ENCODE data around the gene ASB6. TPM values are rescaled to one million over a fixed set of nuclear protein-coding genes. Genes with fewer than 3 reads are reported as not detected.

Gene ASB6
- total RNA-seq, 1 experiment from 2014 or later, result 19.1 TPM

DNA sequence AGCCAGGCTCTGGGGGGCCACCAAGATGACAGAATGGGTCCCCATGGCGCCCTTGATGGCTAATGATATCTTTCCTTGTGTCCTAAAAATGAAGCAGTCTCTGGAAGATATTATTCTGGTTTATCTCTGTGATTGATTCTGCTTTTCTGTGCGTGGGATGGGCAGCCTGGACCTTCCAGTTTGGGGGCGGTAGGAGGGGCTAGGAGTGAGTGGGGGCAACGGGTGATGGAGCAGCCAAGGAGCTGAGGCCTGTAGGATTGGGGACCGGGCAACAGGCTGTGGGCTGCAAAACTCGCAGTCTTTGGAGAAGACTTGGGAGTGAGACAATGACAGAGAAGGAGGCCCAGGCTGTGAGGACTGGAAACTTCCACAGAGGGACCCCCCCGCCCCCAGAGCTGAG, 32.3 kb upstream of the ASB6 start:
- peaks cover 8% of the 10 kb centered on the region; the same call in 1 of the 2 replicates for H3K27me3 ChIP-seq (ENCODE audit: low read length)
- no peak overlapping the region for H2AFZ ChIP-seq (ENCODE audit: low read length)
- no peaks in the 10 kb centered on the region for H3K4me1 ChIP-seq (ENCODE audit: insufficient read depth, low read length)
- H3K9me2 ChIP-seq (replicated peaks; ENCODE audit: low read length), result no peaks in the 10 kb centered on the region
- no peaks in the 10 kb centered on the region for H3K36me3 ChIP-seq (ENCODE audit: low read depth, low read length)
- no peak for ATAC-seq
- no TSS peak for BruUV-seq (replicated peaks)
- H3K9me3 ChIP-seq (ENCODE audit: low read length), result no peaks in the 10 kb centered on the region
- H4K20me1 ChIP-seq (ENCODE audit: low read length), result no peaks in the 10 kb centered on the region
- no peak for DNase-seq
- H3K9ac ChIP-seq (ENCODE audit: low read length), result no peak overlapping the region
- ChIA-PET POLR2A (ENCODE audit: unreplicated experiment) (no interaction called here), CTCF (no interaction called here)
- no peaks in the 10 kb centered on the region for H3F3A ChIP-seq (ENCODE audit: low read length, unreplicated experiment)
- intact Hi-C loops (cut with micrococcal nuclease), result no loop called here
- H3K79me2 ChIP-seq (ENCODE audit: low read length), result no peaks in the 10 kb centered on the region
- no peak overlapping the region for H3K4me3 ChIP-seq (ENCODE audit: low read length)
- no peak overlapping the region for H3K4me2 ChIP-seq (ENCODE audit: low read length)
- no peak overlapping the region for H3K27ac ChIP-seq (ENCODE audit: low read length)
- TF ChIP-seq, protein P1, sequence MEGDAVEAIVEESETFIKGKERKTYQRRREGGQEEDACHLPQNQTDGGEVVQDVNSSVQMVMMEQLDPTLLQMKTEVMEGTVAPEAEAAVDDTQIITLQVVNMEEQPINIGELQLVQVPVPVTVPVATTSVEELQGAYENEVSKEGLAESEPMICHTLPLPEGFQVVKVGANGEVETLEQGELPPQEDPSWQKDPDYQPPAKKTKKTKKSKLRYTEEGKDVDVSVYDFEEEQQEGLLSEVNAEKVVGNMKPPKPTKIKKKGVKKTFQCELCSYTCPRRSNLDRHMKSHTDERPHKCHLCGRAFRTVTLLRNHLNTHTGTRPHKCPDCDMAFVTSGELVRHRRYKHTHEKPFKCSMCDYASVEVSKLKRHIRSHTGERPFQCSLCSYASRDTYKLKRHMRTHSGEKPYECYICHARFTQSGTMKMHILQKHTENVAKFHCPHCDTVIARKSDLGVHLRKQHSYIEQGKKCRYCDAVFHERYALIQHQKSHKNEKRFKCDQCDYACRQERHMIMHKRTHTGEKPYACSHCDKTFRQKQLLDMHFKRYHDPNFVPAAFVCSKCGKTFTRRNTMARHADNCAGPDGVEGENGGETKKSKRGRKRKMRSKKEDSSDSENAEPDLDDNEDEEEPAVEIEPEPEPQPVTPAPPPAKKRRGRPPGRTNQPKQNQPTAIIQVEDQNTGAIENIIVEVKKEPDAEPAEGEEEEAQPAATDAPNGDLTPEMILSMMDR (conservative IDR thresholded peaks at IDR 0.05; ENCODE audit: low read depth, low read length), result no peak
- no peak for TF ChIP-seq EZH2 (IDR thresholded peaks at IDR 0.05; ENCODE audit: low read length, unreplicated experiment)
- no peak for TF ChIP-seq EZH2phosphoT487 (IDR thresholded peaks at IDR 0.05; ENCODE audit: borderline replicate concordance, low read length)

GRCh38 chr9:129673602-129674001, 31.7 kb upstream of the ASB6 start:
- Histone ChIP-seq H3K4me1 (ENCODE audit: insufficient read depth, low read length) (no peaks in the 10 kb centered on the region), H3K79me2 (ENCODE audit: low read length) (no peaks in the 10 kb centered on the region), H3K9me3 (ENCODE audit: low read length) (no peaks in the 10 kb centered on the region), H3K9me2 (replicated peaks; ENCODE audit: low read length) (no peaks in the 10 kb centered on the region), H3K9ac (ENCODE audit: low read length) (no peak overlapping the region), H2AFZ (ENCODE audit: low read length) (no peak overlapping the region), H3F3A (ENCODE audit: low read length, unreplicated experiment) (no peaks in the 10 kb centered on the region), H3K27me3 (ENCODE audit: low read length) (peaks cover 8% of the 10 kb centered on the region; the same call in 1 of the 2 replicates), H3K4me3 (ENCODE audit: low read length) (no peak overlapping the region), H3K27ac (ENCODE audit: low read length) (no peak overlapping the region), H3K4me2 (ENCODE audit: low read length) (no peak overlapping the region), H4K20me1 (ENCODE audit: low read length) (no peaks in the 10 kb centered on the region), H3K36me3 (ENCODE audit: low read depth, low read length) (no peaks in the 10 kb centered on the region)
- intact Hi-C loops (cut with micrococcal nuclease), result no loop called here
- DNase-seq (no peak), ATAC-seq (no peak)
- CTCF ChIA-PET, result no interaction called here
- POLR2A ChIA-PET (ENCODE audit: unreplicated experiment), result interaction anchor here (0.9 kb wide), 1 partner anchor 56 kb away, joined by 3 read pairs; no protein-coding TSS in a partner anchor
- no peak for TF ChIP-seq EZH2 (IDR thresholded peaks at IDR 0.05; ENCODE audit: low read length, unreplicated experiment)
- no peak for TF ChIP-seq EZH2phosphoT487 (IDR thresholded peaks at IDR 0.05; ENCODE audit: borderline replicate concordance, low read length)
- TF ChIP-seq, protein P1 (conservative IDR thresholded peaks at IDR 0.05; ENCODE audit: low read depth, low read length), result no peak
- BruUV-seq (replicated peaks), result no TSS peak

- ChIA-PET POLR2A (ENCODE audit: unreplicated experiment) (interaction anchor here (0.9 kb wide), 1 partner anchor 56 kb away, joined by 3 read pairs; no protein-coding TSS in a partner anchor), CTCF (no interaction called here)
- BruUV-seq (replicated peaks), result no TSS peak
- H3K27me3 ChIP-seq (ENCODE audit: low read length), result peaks cover 8% of the 10 kb centered on the region; the same call in 1 of the 2 replicates
- no peaks in the 10 kb centered on the region for H3K79me2 ChIP-seq (ENCODE audit: low read length)
- no peaks in the 10 kb centered on the region for H3K36me3 ChIP-seq (ENCODE audit: low read depth, low read length)
- intact Hi-C loops (cut with micrococcal nuclease), result no loop called here
- no peaks in the 10 kb centered on the region for H3K9me2 ChIP-seq (replicated peaks; ENCODE audit: low read length)
- no peak overlapping the region for H3K27ac ChIP-seq (ENCODE audit: low read length)
- no peak for TF ChIP-seq EZH2 (IDR thresholded peaks at IDR 0.05; ENCODE audit: low read length, unreplicated experiment)
- no peak for TF ChIP-seq EZH2phosphoT487 (IDR thresholded peaks at IDR 0.05; ENCODE audit: borderline replicate concordance, low read length)
- TF ChIP-seq, protein P1 (conservative IDR thresholded peaks at IDR 0.05; ENCODE audit: low read depth, low read length), result no peak
- H3K4me3 ChIP-seq (ENCODE audit: low read length), result no peak overlapping the region
- no peak overlapping the region for H3K9ac ChIP-seq (ENCODE audit: low read length)
- ATAC-seq (no peak), DNase-seq (no peak)
- H3K4me1 ChIP-seq (ENCODE audit: insufficient read depth, low read length), result no peaks in the 10 kb centered on the region
- no peaks in the 10 kb centered on the region for H3K9me3 ChIP-seq (ENCODE audit: low read length)
- no peak overlapping the region for H2AFZ ChIP-seq (ENCODE audit: low read length)
- H3F3A ChIP-seq (ENCODE audit: low read length, unreplicated experiment), result no peaks in the 10 kb centered on the region
- no peaks in the 10 kb centered on the region for H4K20me1 ChIP-seq (ENCODE audit: low read length)
- H3K4me2 ChIP-seq (ENCODE audit: low read length), result no peak overlapping the region
Measured at GRCh38 chr9:129672702-129673101, 30.8 kb upstream of the ASB6 start.
